ENCODE results near the gene BAHCC1. TPM values are rescaled to one million over a fixed set of nuclear protein-coding genes. Genes with fewer than 3 reads are reported as not detected.

BAHCC1 gene
- total RNA-seq, 1 donor from 2014 or later: 74.3 TPM

- Mint-ChIP-seq H3K27ac (no peak overlapping the region), H3K4me1 (ENCODE audit: unreplicated experiment) (peaks cover 27% of the 10 kb centered on the region), H3K4me3 (peak overlapping the region; percentile 75), H3K9me3 (no peaks in the 10 kb centered on the region), H3K36me3 (no peaks in the 10 kb centered on the region), H3K27me3 (peaks cover 14% of the 10 kb centered on the region)
- no peak for DNase-seq (ENCODE audit: extremely low spot score, unreplicated experiment)
- no peak for TF ChIP-seq CTCF (conservative IDR thresholded peaks at IDR 0.05)
These were observed 86.0 kb downstream of the BAHCC1 start for GRCh38 chr17:81481073-81481799.

- H3K4me3 Mint-ChIP-seq: peak overlapping the region; percentile 75
- no peak overlapping the region for H3K27ac Mint-ChIP-seq
- DNase-seq (ENCODE audit: extremely low spot score, unreplicated experiment): no peak
- H3K4me1 Mint-ChIP-seq (ENCODE audit: unreplicated experiment): peaks cover 30% of the 10 kb centered on the region
- no peak for TF ChIP-seq CTCF (conservative IDR thresholded peaks at IDR 0.05)
- H3K36me3 Mint-ChIP-seq: no peaks in the 10 kb centered on the region
- no peaks in the 10 kb centered on the region for H3K9me3 Mint-ChIP-seq
- H3K27me3 Mint-ChIP-seq: peaks cover 14% of the 10 kb centered on the region
These were observed 86.7 kb downstream of the BAHCC1 start for GRCh38 chr17:81481815-81482505.

GRCh38 chr17:81482673-81483072 lies 87.4 kb downstream of the BAHCC1 start:
- no peak for DNase-seq (ENCODE audit: extremely low spot score, unreplicated experiment)
- Mint-ChIP-seq H3K36me3 (no peaks in the 10 kb centered on the region), H3K27me3 (peaks cover 14% of the 10 kb centered on the region), H3K9me3 (no peaks in the 10 kb centered on the region), H3K4me1 (ENCODE audit: unreplicated experiment) (peaks cover 30% of the 10 kb centered on the region), H3K4me3 (peak overlapping the region; percentile 74), H3K27ac (no peak overlapping the region)
- TF ChIP-seq CTCF (conservative IDR thresholded peaks at IDR 0.05): no peak

- H3K27ac Mint-ChIP-seq: no peak overlapping the region
- H3K4me3 Mint-ChIP-seq: peak overlapping the region; percentile 74
- peaks cover 30% of the 10 kb centered on the region for H3K4me1 Mint-ChIP-seq (ENCODE audit: unreplicated experiment)
- no peak for DNase-seq (ENCODE audit: extremely low spot score, unreplicated experiment)
- H3K36me3 Mint-ChIP-seq: no peaks in the 10 kb centered on the region
- H3K9me3 Mint-ChIP-seq: no peaks in the 10 kb centered on the region
- peaks cover 10% of the 10 kb centered on the region for H3K27me3 Mint-ChIP-seq
- TF ChIP-seq CTCF (conservative IDR thresholded peaks at IDR 0.05): no peak
These were observed 88.0 kb downstream of the BAHCC1 start for GRCh38 chr17:81483085-81483861.

- no peak overlapping the region for H3K27ac Mint-ChIP-seq
- TF ChIP-seq CTCF (conservative IDR thresholded peaks at IDR 0.05): no peak
- H3K4me1 Mint-ChIP-seq (ENCODE audit: unreplicated experiment): peaks cover 30% of the 10 kb centered on the region
- no peaks in the 10 kb centered on the region for H3K36me3 Mint-ChIP-seq
- peaks cover 10% of the 10 kb centered on the region for H3K27me3 Mint-ChIP-seq
- no peaks in the 10 kb centered on the region for H3K9me3 Mint-ChIP-seq
- no peak for DNase-seq (ENCODE audit: extremely low spot score, unreplicated experiment)
- no peak overlapping the region for H3K4me3 Mint-ChIP-seq
These were observed 88.6 kb downstream of the BAHCC1 start for GRCh38 chr17:81483862-81484194.
